SU-DHL-6 (cell line): ENCODE results near the gene CLIP2.

Source experiments
- H2AFZ ChIP-seq: fragments of 200-600 bp; sonication (generic); 2 replicates; pipeline ENCODE4 v1.6.1; 2014; ENCODE audit warnings: low read depth, mild to moderate bottlenecking, moderate library complexity, mixed read lengths, antibody characterized with exemption, low read length; ENCODE audit not compliant: severe bottlenecking
- H3F3A ChIP-seq: fragments of 200-600 bp; shearing (Covaris generic); 2 replicates; pipeline ENCODE4 v1.6.0; 2016; ENCODE audit warnings: antibody characterized with exemption, mild to moderate bottlenecking; ENCODE audit not compliant: insufficient read depth
- H3K27ac ChIP-seq: fragments of 200-600 bp; sonication (generic); 2 replicates; pipeline ENCODE4 v1.5.1; 2016; ENCODE audit warnings: low read depth, mild to moderate bottlenecking, low read length, moderate library complexity, mixed read lengths
- H3K27me3 ChIP-seq: fragments of 200-600 bp; sonication (generic), shearing (Covaris generic); 2 replicates; pipeline ENCODE4 v1.6.0; 2014; ENCODE audit warnings: mild to moderate bottlenecking, low read length
- H3K36me3 ChIP-seq: fragments of 200-600 bp; sonication (generic); 2 replicates; pipeline ENCODE4 v1.6.1; 2014; ENCODE audit warnings: mild to moderate bottlenecking, low read length, mixed read lengths
- H3K4me2 ChIP-seq: fragments of 300-600, 200-600 bp; shearing (Covaris generic), sonication (generic); 2 replicates; pipeline ENCODE4 v1.6.0; 2014; ENCODE audit warnings: low read length, low read depth, mild to moderate bottlenecking; ENCODE audit not compliant: poor library complexity, severe bottlenecking
- H3K4me3 ChIP-seq: fragments of 200-600 bp; sonication (generic); 2 replicates; pipeline ENCODE4 v1.5.1; 2014; ENCODE audit warnings: antibody characterized with exemption, low read length, mild to moderate bottlenecking, mixed read lengths; ENCODE audit not compliant: insufficient read depth, poor library complexity, severe bottlenecking
- H3K79me2 ChIP-seq: fragments of 200-600 bp; sonication (generic); 2 replicates; pipeline ENCODE4 v1.6.1; 2014; ENCODE audit warnings: mild to moderate bottlenecking, low read length, moderate library complexity; ENCODE audit not compliant: insufficient read depth
- H3K9ac ChIP-seq: fragments of 200-600 bp; sonication (generic); 2 replicates; pipeline ENCODE4 v1.7.0; 2014; ENCODE audit warnings: mild to moderate bottlenecking, low read length
- H3K9me2 ChIP-seq: fragments of 200-600 bp; sonication (generic); replicated peaks from 2 replicates; pipeline ENCODE4 v1.6.1; 2014; ENCODE audit warnings: low read length; ENCODE audit not compliant: insufficient read depth
- H3K9me3 ChIP-seq: fragments of 200-600 bp; sonication (generic); 2 replicates; pipeline ENCODE4 v1.6.1; 2014; ENCODE audit warnings: low read length, mixed read lengths; ENCODE audit not compliant: insufficient read depth
- H4K20me1 ChIP-seq: fragments of 200-600 bp; sonication (generic); 2 replicates; pipeline ENCODE4 v1.6.1; 2014; ENCODE audit warnings: low read depth, mild to moderate bottlenecking, antibody characterized with exemption, low read length, moderate library complexity, mixed read lengths
- CTCF ChIP-seq: fragments of 200-600 bp; sonication (generic); IDR thresholded peaks from one replicate; pipeline ENCODE4 v1.5.1; 2017; ENCODE audit warnings: antibody characterized with exemption, mild to moderate bottlenecking, low read length, moderate library complexity; ENCODE audit not compliant: insufficient read depth, poor library complexity, severe bottlenecking
- EZH2phosphoT487 ChIP-seq: fragments of 200-600 bp; sonication (generic), shearing (Covaris generic); conservative IDR thresholded peaks from 2 replicates; pipeline ENCODE4 v1.6.1; 2018; ENCODE audit warnings: mild to moderate bottlenecking, antibody characterized with exemption, low read length, moderate library complexity, mixed read lengths

CLIP2 gene

DNA sequence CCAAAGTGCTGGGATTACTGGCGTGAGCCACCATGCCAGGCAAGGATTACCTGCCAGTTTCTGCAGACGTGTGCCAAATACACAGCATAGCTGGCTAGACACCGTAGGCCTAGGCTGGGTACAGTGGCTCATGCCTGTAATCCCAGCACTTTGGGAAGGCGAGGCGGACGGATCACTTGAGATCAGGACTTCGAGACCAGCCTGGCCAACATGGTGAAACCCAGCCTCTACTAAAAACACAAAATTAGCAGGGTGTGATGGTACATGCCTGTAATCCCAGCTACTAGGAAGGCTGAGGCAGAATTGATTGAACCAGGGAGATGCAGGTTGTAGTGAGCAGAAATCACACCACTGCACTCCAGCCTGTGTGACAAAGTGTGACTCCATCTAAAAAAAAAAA, 35.9 kb upstream of the CLIP2 start:
- Histone ChIP-seq H3K4me3 (peak overlapping the region; percentile 87), H2AFZ (no peak overlapping the region), H3K27me3 (no peaks in the 10 kb centered on the region), H3K27ac (peak overlapping the region; percentile 63), H3K79me2 (peaks cover 31% of the 10 kb centered on the region), H4K20me1 (no peaks in the 10 kb centered on the region), H3K9ac (peak overlapping the region; percentile 94), H3F3A (no peaks in the 10 kb centered on the region; the same call in 1 of the 2 replicates), H3K9me3 (no peaks in the 10 kb centered on the region), H3K4me2 (peak overlapping the region; percentile 69), H3K36me3 (peaks cover 3% of the 10 kb centered on the region; the same call in 1 of the 2 replicates), H3K9me2 (no peaks in the 10 kb centered on the region)
- no peak for TF ChIP-seq CTCF
- TF ChIP-seq EZH2phosphoT487 = no peak

DNA sequence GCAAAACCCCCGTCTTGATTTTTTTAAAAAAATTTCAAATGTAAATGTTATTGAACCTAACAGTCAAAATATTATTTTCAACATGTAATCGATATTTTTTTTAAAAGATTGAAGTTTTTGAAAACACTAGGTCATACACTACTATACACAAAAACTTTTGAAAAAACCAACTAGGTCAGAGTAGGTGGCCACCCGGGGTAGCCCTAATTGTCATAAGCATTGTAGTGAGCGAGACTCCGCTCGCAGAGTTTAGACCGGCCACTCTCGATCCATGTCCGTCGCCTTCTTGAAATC, 35.4 kb upstream of the CLIP2 start:
- H3K4me2 ChIP-seq = peak overlapping the region; percentile 69
- no peaks in the 10 kb centered on the region for H4K20me1 ChIP-seq
- H3K27me3 ChIP-seq = no peaks in the 10 kb centered on the region
- H2AFZ ChIP-seq = peak overlapping the region; percentile 85
- H3K79me2 ChIP-seq = peaks cover 31% of the 10 kb centered on the region
- TF ChIP-seq EZH2phosphoT487 (no peak), CTCF (no peak)
- H3K27ac ChIP-seq = peak overlapping the region; percentile 63
- H3F3A ChIP-seq = no peaks in the 10 kb centered on the region; the same call in 1 of the 2 replicates
- H3K36me3 ChIP-seq = peaks cover 3% of the 10 kb centered on the region; the same call in 1 of the 2 replicates
- peak overlapping the region; percentile 94 for H3K9ac ChIP-seq
- peak overlapping the region; percentile 87 for H3K4me3 ChIP-seq
- H3K9me3 ChIP-seq = no peaks in the 10 kb centered on the region
- no peaks in the 10 kb centered on the region for H3K9me2 ChIP-seq

GRCh38 chr7:74254129-74254857, 34.9 kb upstream of the CLIP2 start, which contains the start of gene RFC2:
TSS of gene RFC2 (minus strand) at chr7:74254399. CDS start at chr7:74254383, 16 bp downstream.
- Histone ChIP-seq H3K9ac (peak within 1 kb of the TSS; percentile 94), H3K4me2 (peak within 1 kb of the TSS; percentile 87), H3F3A (no peaks in the 10 kb centered on the region; the same call in 1 of the 2 replicates), H3K4me3 (peak within 1 kb of the TSS; percentile 87), H3K36me3 (peaks cover 3% of the 10 kb centered on the region; the same call in 1 of the 2 replicates), H2AFZ (peak within 1 kb of the TSS; percentile 94), H3K9me2 (no peaks in the 10 kb centered on the region), H3K27me3 (no peaks in the 10 kb centered on the region), H3K27ac (peak within 1 kb of the TSS; percentile 63), H3K79me2 (peaks cover 31% of the 10 kb centered on the region), H4K20me1 (no peaks in the 10 kb centered on the region), H3K9me3 (no peaks in the 10 kb centered on the region)
- TF ChIP-seq CTCF = no peak
- no peak for TF ChIP-seq EZH2phosphoT487
